A673 (cell line): ENCODE results near the gene CCDC87. TPM values are rescaled to one million over a fixed set of nuclear protein-coding genes. Genes with fewer than 3 reads are reported as not detected.
A peak's percentile ranks its signal among the peaks of the same experiment; 100 is the strongest.

ENCODE experiments used
- BruUV-seq: library from RNA; stranded (reverse); fragments of 400-500 nt; replicated peaks from 2 replicates; lab custom pipeline; 2021; lab: Mats Ljungman, UMichigan
- CTCF ChIA-PET: fragments of 300-600 bp; sonication (Branson Sonifier 250); formaldehyde crosslinking; loops from one replicate; lab custom pipeline; 2022; ENCODE audit warnings: antibody characterized with exemption; lab: Charles Lee
- POLR2A ChIA-PET: fragments of 300-600 bp; sonication (Branson Sonifier 250); formaldehyde crosslinking; loops from one replicate; lab custom pipeline; 2022; ENCODE audit warnings: antibody characterized with exemption; ENCODE audit not compliant: low non-redundant PET; lab: Charles Lee
- DNase-seq: peaks from one replicate; pipeline ENCODE4 v3.0.0-alpha.2; 2015; ENCODE audit warnings: low spot score
- H3K27ac ChIP-seq: fragments of 200-600 bp; sonication (generic); 2 replicates; pipeline ENCODE4 v1.5.1; 2016; ENCODE audit warnings: mixed run types, low read depth, mild to moderate bottlenecking, mixed read lengths, antibody characterized with exemption, low read length; ENCODE audit not compliant: poor library complexity, severe bottlenecking
- H3K27me3 ChIP-seq: fragments of 200-600 bp; sonication (generic); replicated peaks from 2 replicates; pipeline ENCODE4 v1.6.1; 2017; ENCODE audit warnings: mixed run types, low read depth, mild to moderate bottlenecking, mixed read lengths, antibody characterized with exemption, low read length; ENCODE audit not compliant: insufficient read depth, poor library complexity
- H3K36me3 ChIP-seq: fragments of 200-600 bp; sonication (generic); 2 replicates; pipeline ENCODE4 v1.6.1; 2016; ENCODE audit warnings: mixed run types, mild to moderate bottlenecking, mixed read lengths, antibody characterized with exemption, low read length; ENCODE audit not compliant: insufficient read depth, poor library complexity, severe bottlenecking
- H3K4me1 ChIP-seq: fragments of 200-600 bp; sonication (generic); 2 replicates; pipeline ENCODE4 v1.6.1; 2017; ENCODE audit warnings: mixed run types, mild to moderate bottlenecking, mixed read lengths, antibody characterized with exemption, low read length; ENCODE audit not compliant: insufficient read depth, poor library complexity, severe bottlenecking
- H3K4me3 ChIP-seq: fragments of 200-600 bp; sonication (generic); 2 replicates; pipeline ENCODE4 v1.5.1; 2016; ENCODE audit warnings: low read depth, mixed run types, mild to moderate bottlenecking, mixed read lengths, low read length; ENCODE audit not compliant: poor library complexity, severe bottlenecking
- H3K9me3 ChIP-seq: fragments of 200-600 bp; sonication (generic); 2 replicates; pipeline ENCODE4 v1.6.1; 2016; ENCODE audit warnings: mixed run types, low read depth, mild to moderate bottlenecking, mixed read lengths, antibody characterized with exemption, low read length; ENCODE audit not compliant: poor library complexity, severe bottlenecking
- EZH2 ChIP-seq: fragments of 200-600 bp; sonication (generic); IDR thresholded peaks from 2 replicates; pipeline ENCODE4 v1.6.1; 2017; ENCODE audit warnings: borderline replicate concordance, low read depth, mild to moderate bottlenecking, mixed read lengths, antibody characterized with exemption, low read length; ENCODE audit not compliant: poor library complexity, severe bottlenecking
- intact Hi-C: fragments of 100-400 bp; cut with micrococcal nuclease; formaldehyde crosslinking; loops from one replicate; pipeline ENCODE4 v1.10.0; 2022; ENCODE audit not compliant: unreplicated experiment
- total RNA-seq: library from RNA; stranded (reverse); gene quantifications from 2 replicates; pipeline ENCODE4 v1.2.3, GENCODE V29; 2021
- TF ChIP-seq, protein P1 (sequence below): fragments of 300-800, 200-600 bp; sonication (generic); conservative IDR thresholded peaks from 2 replicates; pipeline ENCODE4 v1.5.1; 2017; ENCODE audit warnings: low read depth, mild to moderate bottlenecking, antibody characterized with exemption, low read length, moderate library complexity, mixed read lengths

The CCDC87 gene
- total RNA-seq, 1 experiment from 2014 or later: 0.90 TPM

DNA sequence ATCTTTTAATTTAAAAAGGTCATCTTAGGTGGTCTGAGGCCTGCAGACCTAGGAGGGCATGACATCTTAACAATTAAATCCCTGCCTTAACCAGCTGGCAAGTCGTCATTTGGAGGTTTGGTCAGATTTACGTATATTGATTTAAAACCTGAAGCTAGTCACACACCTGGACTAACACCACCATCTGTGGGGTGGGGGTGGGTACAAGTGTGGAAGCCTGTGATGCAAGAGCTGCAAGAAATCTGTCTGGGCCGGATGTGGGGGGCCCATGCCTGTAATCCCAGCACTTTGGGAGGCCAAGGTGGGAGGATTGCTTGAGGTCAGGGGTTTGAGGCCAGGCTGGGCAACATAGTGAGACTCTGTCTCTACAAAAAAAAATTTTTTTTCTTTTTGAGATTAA lies 11.6 kb downstream of the CCDC87 start:
- CTCF ChIA-PET: interaction anchor here (0.5 to 2.5 kb wide), 3 partner anchors 8 to 252 kb away, joined by 3 to 9 read pairs (median 3); no protein-coding TSS in a partner anchor
- H3K4me1 ChIP-seq: no peaks in the 10 kb centered on the region
- no peak for DNase-seq
- H3K9me3 ChIP-seq: no peaks in the 10 kb centered on the region
- no peaks in the 10 kb centered on the region for H3K36me3 ChIP-seq
- H3K27me3 ChIP-seq: no peaks in the 10 kb centered on the region
- intact Hi-C loops: no loop called here
- no peak overlapping the region for H3K27ac ChIP-seq
- TF ChIP-seq, protein P1, sequence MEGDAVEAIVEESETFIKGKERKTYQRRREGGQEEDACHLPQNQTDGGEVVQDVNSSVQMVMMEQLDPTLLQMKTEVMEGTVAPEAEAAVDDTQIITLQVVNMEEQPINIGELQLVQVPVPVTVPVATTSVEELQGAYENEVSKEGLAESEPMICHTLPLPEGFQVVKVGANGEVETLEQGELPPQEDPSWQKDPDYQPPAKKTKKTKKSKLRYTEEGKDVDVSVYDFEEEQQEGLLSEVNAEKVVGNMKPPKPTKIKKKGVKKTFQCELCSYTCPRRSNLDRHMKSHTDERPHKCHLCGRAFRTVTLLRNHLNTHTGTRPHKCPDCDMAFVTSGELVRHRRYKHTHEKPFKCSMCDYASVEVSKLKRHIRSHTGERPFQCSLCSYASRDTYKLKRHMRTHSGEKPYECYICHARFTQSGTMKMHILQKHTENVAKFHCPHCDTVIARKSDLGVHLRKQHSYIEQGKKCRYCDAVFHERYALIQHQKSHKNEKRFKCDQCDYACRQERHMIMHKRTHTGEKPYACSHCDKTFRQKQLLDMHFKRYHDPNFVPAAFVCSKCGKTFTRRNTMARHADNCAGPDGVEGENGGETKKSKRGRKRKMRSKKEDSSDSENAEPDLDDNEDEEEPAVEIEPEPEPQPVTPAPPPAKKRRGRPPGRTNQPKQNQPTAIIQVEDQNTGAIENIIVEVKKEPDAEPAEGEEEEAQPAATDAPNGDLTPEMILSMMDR: no peak
- TF ChIP-seq EZH2: no peak
- BruUV-seq: no TSS peak
- POLR2A ChIA-PET: no interaction called here
- no peak overlapping the region for H3K4me3 ChIP-seq

DNA sequence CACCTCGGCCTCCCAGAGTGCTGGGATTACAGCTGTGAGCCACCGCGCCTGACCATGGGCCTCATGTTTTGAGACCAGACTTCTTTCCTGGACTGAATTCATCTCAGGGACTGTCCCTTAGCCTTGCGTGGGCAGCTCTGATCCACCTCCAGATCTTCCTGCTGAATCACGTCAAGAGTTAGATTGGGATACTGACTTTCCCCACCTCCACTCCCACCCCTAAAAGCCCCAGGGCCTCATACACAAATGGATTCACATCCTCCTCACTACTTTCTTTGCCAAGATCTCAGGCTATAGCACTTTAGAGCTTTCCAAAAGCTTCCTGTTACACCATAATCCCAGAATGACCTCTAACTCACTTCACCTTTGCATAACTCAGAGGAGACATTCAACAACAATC lies 12.1 kb downstream of the CCDC87 start:
- Histone ChIP-seq H3K27ac (no peak overlapping the region), H3K36me3 (no peaks in the 10 kb centered on the region), H3K9me3 (no peaks in the 10 kb centered on the region), H3K4me3 (no peak overlapping the region), H3K4me1 (no peaks in the 10 kb centered on the region), H3K27me3 (no peaks in the 10 kb centered on the region)
- TF ChIP-seq, protein P1: no peak
- TF ChIP-seq EZH2: no peak
- no peak for DNase-seq
- CTCF ChIA-PET: interaction anchor here (0.5 to 2.5 kb wide), 3 partner anchors 8 to 253 kb away, joined by 3 to 9 read pairs (median 3); no protein-coding TSS in a partner anchor
- POLR2A ChIA-PET: no interaction called here
- no TSS peak for BruUV-seq
- intact Hi-C loops: no loop called here

DNA sequence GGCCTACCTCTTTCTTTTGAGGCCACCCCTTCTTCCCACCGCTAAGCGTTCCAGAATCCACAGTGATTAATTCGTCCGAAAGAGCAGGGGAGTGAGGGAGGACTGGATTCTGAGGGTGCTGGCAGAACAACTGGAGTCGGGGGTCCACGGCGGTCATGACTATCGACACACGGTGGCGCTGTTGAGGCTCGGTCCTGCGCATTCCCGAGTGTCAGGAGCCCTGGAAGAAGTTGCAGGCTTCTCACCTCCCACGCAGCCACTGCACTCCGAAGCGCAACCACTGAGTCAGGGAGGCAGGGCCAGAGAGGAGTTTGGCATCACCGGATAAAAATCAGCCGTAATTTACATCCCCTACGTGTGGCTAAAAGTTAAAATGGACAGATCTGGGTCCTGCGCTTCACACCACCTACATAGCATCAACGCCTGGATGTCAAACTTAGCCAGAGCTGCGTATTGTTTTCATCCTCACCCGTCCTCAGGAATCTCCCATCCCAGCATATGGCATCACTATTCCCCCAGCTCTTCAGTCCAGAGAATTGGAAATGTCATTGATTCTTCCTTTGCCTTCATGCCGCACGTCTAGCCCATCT lies 13.8 kb downstream of the CCDC87 start:
- Histone ChIP-seq H3K4me1 (no peaks in the 10 kb centered on the region), H3K27ac (no peak overlapping the region), H3K4me3 (no peak overlapping the region), H3K27me3 (no peaks in the 10 kb centered on the region), H3K36me3 (no peaks in the 10 kb centered on the region), H3K9me3 (no peaks in the 10 kb centered on the region)
- CTCF ChIA-PET: interaction anchor here (2.5 kb wide), 1 partner anchor 99 kb away, joined by 9 read pairs; no protein-coding TSS in a partner anchor
- peak; percentile 84 for DNase-seq
- BruUV-seq: no TSS peak
- POLR2A ChIA-PET: no interaction called here
- intact Hi-C loops: loop anchor here (1.0 kb wide), 1 partner anchor 99 kb away; no protein-coding TSS in a partner anchor
- TF ChIP-seq EZH2: no peak
- TF ChIP-seq, protein P1: peak; percentile 93
